Dermis microvascular lymphatic vessel endothelial cell (primary cell): ENCODE results near the gene PEX11A. TPM values are rescaled to one million over a fixed set of nuclear protein-coding genes. Genes with fewer than 3 reads are reported as not detected.
A peak's percentile ranks its signal among the peaks of the same experiment; 100 is the strongest.

Experiments used
- DNase-seq, 2 donors: peaks; one replicate each; pipeline versions ENCODE4 v3.0.0 to v3.0.0-alpha.2; 2010; ENCODE audit warnings: low read depth in 2 of 2
- total RNA-seq: library from RNA; depleted of rRNA; stranded (reverse); fragments of >200 nt; gene quantifications from 2 replicates; pipeline ENCODE4 v1.2.1, GENCODE V29; 2014

PEX11A gene
- total RNA-seq, 1 donor from 2014 or later, result 3.6 TPM

- no peak for DNase-seq
These were observed 14.9 kb downstream of the PEX11A start for GRCh38 chr15:89675606-89676005.

DNA sequence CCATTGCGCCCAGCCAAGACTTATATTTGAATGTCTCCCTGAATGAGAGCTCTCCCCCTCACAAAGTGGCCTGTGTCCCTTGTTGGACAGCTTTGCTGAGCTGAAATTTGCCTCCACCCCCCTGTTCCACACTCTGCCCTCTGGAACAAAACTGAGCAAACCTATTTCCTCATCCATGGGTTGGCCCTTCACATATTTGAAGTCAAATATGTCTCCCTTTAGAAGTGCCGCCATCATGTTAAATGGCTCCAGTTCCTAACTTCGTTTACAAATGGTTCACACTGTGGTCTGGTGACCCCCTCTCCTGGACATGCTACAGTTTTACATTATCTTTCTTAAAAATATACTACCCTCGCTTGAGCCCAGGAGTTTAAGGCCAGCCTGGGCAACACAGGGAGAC is 16.0 kb downstream of the PEX11A start:
- DNase-seq, result no peak

DNA sequence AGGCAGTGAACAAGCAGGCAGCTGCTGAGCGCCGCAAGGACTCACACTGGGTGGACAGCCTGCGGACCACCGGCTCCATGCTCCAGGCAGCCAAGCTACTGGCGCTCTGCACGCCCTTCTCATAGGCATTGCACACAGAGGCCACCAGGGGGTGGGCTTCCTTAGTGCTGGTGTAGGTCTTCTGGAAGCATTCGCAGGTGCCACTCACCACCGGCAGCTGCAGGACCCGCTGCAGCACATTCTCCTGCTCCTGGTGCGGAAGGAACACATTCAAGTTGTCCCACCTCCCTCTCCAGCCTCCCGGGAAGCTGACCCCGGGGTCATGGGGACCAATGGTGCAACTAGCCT is 17.4 kb downstream of the PEX11A start:
- DNase-seq, result peak in 1 of 2 donors; percentile 49

GRCh38 chr15:89672221-89673164 is 18.1 kb downstream of the PEX11A start:
- DNase-seq, result no peak

DNA sequence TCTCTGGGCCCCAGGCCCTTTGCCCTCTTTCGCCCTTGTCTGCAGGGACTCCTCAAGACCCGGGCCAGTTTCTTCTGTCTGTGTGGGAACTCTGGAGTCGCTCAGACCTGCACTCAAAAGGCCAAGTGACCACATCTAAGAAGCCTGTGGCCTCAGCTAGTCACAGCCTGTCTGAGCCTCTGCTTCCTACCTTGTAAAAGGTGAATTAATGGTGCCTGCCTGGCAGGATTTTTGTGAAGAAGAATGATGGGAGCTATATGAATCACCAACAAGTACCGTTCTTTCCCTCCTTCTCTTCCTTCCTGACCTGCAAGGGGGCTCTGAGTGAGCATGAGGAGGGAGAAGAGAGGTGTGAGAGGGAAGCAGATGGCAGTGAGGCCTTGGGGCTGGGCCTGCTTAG is 18.9 kb downstream of the PEX11A start:
- DNase-seq, result no peak

DNA sequence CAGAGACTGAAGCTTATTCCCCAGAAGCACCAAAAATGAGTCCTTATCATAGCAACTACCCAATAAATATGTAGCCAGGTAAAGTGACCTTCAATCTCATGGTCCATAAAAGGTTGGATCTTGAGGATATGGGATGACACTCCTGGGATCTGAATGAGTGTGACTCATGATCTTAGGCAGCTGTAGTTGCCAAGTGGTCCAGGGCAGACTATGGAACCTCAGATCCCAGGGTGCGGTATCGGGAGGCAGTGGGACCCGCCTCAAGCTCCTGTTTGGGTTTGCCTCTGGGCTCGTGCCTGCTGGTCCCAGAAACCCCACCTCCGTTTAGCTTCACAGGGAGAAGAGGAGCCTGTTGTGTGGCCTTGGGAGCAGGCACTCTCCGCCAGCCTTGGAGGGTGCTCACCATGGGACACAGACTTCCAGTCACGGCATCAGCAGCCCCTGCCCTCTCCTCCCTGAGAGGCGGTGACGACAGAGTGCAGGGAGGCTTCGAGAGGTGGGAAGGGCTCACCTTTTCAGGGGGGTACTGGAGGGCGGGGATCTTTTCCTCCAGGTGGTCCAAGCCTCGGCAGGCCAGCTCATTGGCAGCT is 19.5 kb downstream of the PEX11A start:
- DNase-seq, result no peak

- DNase-seq, result no peak
These were observed 20.6 kb downstream of the PEX11A start for GRCh38 chr15:89669941-89670340.

- no peak for DNase-seq
These were observed 21.2 kb downstream of the PEX11A start for GRCh38 chr15:89669309-89669865.

DNA sequence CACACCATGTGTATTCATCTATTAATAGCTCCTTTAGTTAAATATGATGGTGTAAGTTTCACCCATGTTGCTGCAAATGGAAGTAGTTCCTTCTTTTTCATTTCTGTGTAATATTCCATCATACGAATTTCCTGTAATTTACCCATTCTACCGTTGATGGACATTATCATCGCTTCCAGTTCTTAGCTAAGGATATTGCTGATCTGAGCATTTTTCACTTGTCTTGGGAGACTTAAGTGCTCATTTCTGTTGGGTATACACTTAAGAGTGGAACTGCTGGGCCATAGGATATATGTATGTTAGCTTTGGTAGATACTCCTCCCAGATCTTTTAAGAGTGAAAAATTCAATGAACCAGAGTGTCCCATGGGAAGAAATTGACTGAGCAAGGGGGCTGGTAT is 22.4 kb downstream of the PEX11A start:
- no peak for DNase-seq

- no peak for DNase-seq
These were observed 22.9 kb downstream of the PEX11A start for GRCh38 chr15:89667706-89667960.

DNA sequence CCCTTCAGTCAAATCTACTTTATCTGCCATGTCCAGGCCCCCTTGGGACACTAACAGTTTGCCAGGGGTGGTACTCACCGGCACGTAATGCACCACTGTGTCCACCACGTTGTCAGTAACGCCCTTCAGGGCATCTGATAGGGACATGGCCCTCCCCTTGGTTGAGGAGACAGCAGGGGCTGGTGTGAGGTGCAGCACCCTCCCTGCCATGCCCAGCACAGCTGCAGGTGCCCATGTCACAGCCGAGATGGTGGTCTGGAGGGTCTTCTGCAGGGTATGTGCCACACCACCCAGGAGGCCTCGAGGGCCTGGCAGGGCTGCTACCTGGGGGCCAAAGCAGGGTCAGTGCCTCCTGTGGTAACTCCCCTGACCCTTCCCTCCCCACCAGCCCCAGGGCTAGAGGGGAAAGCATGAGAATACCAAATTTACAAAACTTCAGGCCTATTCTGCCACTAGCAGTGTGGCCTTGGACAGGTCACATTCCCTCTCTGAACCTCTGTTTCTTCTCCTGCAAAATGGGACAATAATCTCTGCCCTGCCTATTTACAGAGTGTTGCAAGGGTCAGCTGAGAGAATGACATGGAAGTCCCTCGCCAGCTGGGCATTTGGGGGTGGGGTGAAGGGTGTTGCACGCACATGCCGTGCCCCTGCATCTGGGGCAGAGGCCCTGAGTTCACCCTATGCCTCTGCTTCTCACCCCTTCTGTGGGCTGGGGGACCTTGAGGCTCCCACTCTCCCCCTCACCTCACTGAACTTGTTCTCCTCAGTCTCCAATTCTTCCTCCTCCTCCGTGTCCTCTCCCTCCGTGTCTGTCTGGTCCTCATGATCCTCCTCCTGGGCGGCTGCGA is 23.5 kb downstream of the PEX11A start:
- no peak for DNase-seq

- DNase-seq, result no peak
These were observed 24.2 kb downstream of the PEX11A start for GRCh38 chr15:89666184-89666857.

- DNase-seq, result peak in 1 of 2 donors; percentile 55
These were observed 24.9 kb downstream of the PEX11A start for GRCh38 chr15:89665449-89666181.

- no peak for DNase-seq
These were observed 25.9 kb downstream of the PEX11A start for GRCh38 chr15:89664441-89665350.

GRCh38 chr15:89662893-89663626 is 27.5 kb downstream of the PEX11A start:
- peak in 1 of 2 donors; percentile 65 for DNase-seq

GRCh38 chr15:89660556-89660955 is 30.0 kb downstream of the PEX11A start:
- DNase-seq, result no peak

DNA sequence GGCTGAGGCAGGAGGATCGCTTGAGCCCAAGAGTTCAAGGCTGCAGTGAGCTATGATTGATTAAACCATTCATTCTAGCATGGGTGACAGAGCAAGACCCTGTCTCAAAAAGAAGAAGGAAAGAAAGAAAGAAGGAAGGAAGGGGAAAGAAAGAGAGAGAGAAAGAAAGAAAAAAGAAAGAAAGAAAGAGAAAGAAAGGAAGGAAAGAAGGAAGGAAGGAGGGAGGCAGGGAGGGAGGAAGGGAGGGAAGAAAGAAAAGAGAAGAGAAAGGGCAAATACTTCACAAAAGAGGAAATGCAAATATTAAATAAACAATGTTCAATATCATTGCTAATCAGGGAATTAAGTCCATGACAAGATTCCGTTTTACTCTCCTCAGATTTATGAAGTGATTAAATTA is 31.3 kb downstream of the PEX11A start:
- no peak for DNase-seq

GRCh38 chr15:89657686-89658200 is 32.8 kb downstream of the PEX11A start:
- DNase-seq, result no peak
